ENCODE data around the gene ROBO1.
"Not testable (repeated sequence)": the region's sequence is repeated elsewhere in the genome, so short reads cannot be mapped to it uniquely, and the experiment has no call there.

The ROBO1 gene

GRCh38 chr3:79310016-79310415 is 457.8 kb downstream of the ROBO1 start:
- no peak for DNase-seq (ENCODE audit: low read depth)
- no peak for TF ChIP-seq CTCF (conservative IDR thresholded peaks at IDR 0.05; ENCODE audit: control insufficient read depth, insufficient read depth, low read depth, low read length)
- H3K4me3 ChIP-seq (ENCODE audit: control insufficient read depth, low read depth, low read length), result no peak overlapping the region

- H3K4me3 ChIP-seq (ENCODE audit: control insufficient read depth, low read depth, low read length), result no peak overlapping the region
- no peak for TF ChIP-seq CTCF (conservative IDR thresholded peaks at IDR 0.05; ENCODE audit: control insufficient read depth, insufficient read depth, low read depth, low read length)
- DNase-seq (ENCODE audit: low read depth), result no peak
Observed at GRCh38 chr3:79306934-79307570, 460.7 kb downstream of the ROBO1 start.

- not testable (repeated sequence) for H3K4me3 ChIP-seq (ENCODE audit: control insufficient read depth, low read depth, low read length); DNase-seq (ENCODE audit: low read depth)
Observed at GRCh38 chr3:79299949-79300635, 467.7 kb downstream of the ROBO1 start.

GRCh38 chr3:79297245-79297960 is 470.4 kb downstream of the ROBO1 start:
- no peak overlapping the region for H3K4me3 ChIP-seq (ENCODE audit: control insufficient read depth, low read depth, low read length)
- peak; percentile 94 for DNase-seq (ENCODE audit: low read depth)
- no peak for TF ChIP-seq CTCF (conservative IDR thresholded peaks at IDR 0.05; ENCODE audit: control insufficient read depth, insufficient read depth, low read depth, low read length)

- peak; percentile 57 for DNase-seq (ENCODE audit: low read depth)
- no peak overlapping the region for H3K4me3 ChIP-seq (ENCODE audit: control insufficient read depth, low read depth, low read length)
Observed at GRCh38 chr3:79286882-79287281, 480.9 kb downstream of the ROBO1 start.

GRCh38 chr3:79285871-79286270 is 481.9 kb downstream of the ROBO1 start:
- no peak for TF ChIP-seq CTCF (conservative IDR thresholded peaks at IDR 0.05; ENCODE audit: control insufficient read depth, insufficient read depth, low read depth, low read length)
- DNase-seq (ENCODE audit: low read depth), result no peak

More at GRCh38 chr3:79286882-79287281, 480.9 kb downstream of the ROBO1 start:
- no peak for TF ChIP-seq CTCF (conservative IDR thresholded peaks at IDR 0.05; ENCODE audit: control insufficient read depth, insufficient read depth, low read depth, low read length)

GRCh38 chr3:79285380-79285779 is 482.4 kb downstream of the ROBO1 start:
- no peak for TF ChIP-seq CTCF (conservative IDR thresholded peaks at IDR 0.05; ENCODE audit: control insufficient read depth, insufficient read depth, low read depth, low read length)
- H3K4me3 ChIP-seq (ENCODE audit: control insufficient read depth, low read depth, low read length), result no peak overlapping the region
- no peak for DNase-seq (ENCODE audit: low read depth)

More at GRCh38 chr3:79285871-79286270, 481.9 kb downstream of the ROBO1 start:
- no peak overlapping the region for H3K4me3 ChIP-seq (ENCODE audit: control insufficient read depth, low read depth, low read length)
